ENCODE results near the gene MRTFB. TPM values are rescaled to one million over a fixed set of nuclear protein-coding genes. Genes with fewer than 3 reads are reported as not detected.

Gene MRTFB
- total and polyA plus RNA-seq, 9 donors: 7.2 to 45.6 (median 36.6) TPM

DNA sequence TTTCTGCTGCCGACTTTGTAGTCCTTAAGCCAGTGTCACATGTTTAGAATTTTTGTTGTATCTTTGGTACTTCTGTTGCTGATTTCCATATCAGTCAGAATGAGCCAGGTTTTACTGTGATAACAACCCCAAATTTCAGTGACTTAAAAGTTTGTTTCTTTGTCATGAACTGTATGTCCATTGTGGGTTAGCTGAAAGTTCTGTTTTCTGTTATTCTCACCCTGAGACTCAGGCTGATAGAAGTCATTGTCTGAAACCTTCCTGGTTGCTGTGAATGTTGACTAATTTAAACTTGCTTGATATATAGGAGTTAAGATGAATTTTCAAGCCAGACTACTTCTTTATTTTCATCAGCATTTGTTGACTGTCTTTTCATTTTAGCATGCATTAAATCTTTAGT is 68.8 kb downstream of the MRTFB start:
- Histone ChIP-seq H3K27ac (no peak overlapping the region), H3K36me3 (no peaks in the 10 kb centered on the region), H3K27me3 (no peaks in the 10 kb centered on the region), H3K9me3 (no peaks in the 10 kb centered on the region), H3K4me3 (no peak overlapping the region), H3K4me1 (ENCODE audit: insufficient read depth) (no peaks in the 10 kb centered on the region)
- WGBS, 3 donors: 95 to 98% (median 96%) methylated on average over 1 of the region's 1 CpG
- no peak for DNase-seq
- intact Hi-C loops (cut with DNase I): no loop called here
- TF ChIP-seq POLR2A (IDR thresholded peaks at IDR 0.05) (no peak), CTCF (IDR thresholded peaks at IDR 0.05) (no peak), EP300 (IDR thresholded peaks at IDR 0.05) (no peak)

DNA sequence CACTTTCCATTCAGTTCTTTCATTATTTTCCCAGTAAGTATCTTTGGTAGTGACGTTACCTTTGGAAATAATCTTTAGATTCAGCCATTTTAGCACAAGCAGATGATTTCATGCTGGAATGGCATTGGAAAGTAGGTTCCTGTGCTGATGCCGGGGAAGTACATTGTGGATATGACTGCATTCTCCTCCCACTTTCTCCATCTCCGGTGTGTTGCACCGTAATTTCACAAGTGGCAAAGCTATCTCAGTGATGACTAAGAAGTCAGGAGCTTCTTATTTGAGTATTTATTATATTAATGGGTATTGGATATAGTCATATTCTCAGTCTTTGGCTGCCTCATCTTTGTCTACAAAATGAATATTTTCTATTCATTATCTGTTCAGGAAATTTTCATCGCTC is 69.8 kb downstream of the MRTFB start:
- 85 to 89% (median 85%) methylated on average over 5 of the region's 5 CpGs for WGBS, 3 donors
- Histone ChIP-seq H3K36me3 (no peaks in the 10 kb centered on the region), H3K4me3 (no peak overlapping the region), H3K4me1 (ENCODE audit: insufficient read depth) (no peaks in the 10 kb centered on the region), H3K27me3 (no peaks in the 10 kb centered on the region), H3K27ac (no peak overlapping the region), H3K9me3 (no peaks in the 10 kb centered on the region)
- intact Hi-C loops (cut with DNase I): no loop called here
- no peak for DNase-seq
- TF ChIP-seq CTCF (IDR thresholded peaks at IDR 0.05): no peak
- TF ChIP-seq POLR2A (IDR thresholded peaks at IDR 0.05): no peak
- no peak for TF ChIP-seq EP300 (IDR thresholded peaks at IDR 0.05)

- intact Hi-C loops (cut with DNase I): no loop called here
- no peaks in the 10 kb centered on the region for H3K9me3 ChIP-seq
- H3K27me3 ChIP-seq: no peaks in the 10 kb centered on the region
- no peak for TF ChIP-seq POLR2A (IDR thresholded peaks at IDR 0.05)
- H3K4me1 ChIP-seq (ENCODE audit: insufficient read depth): peaks cover 3% of the 10 kb centered on the region
- no peak for DNase-seq
- H3K4me3 ChIP-seq: no peak overlapping the region
- no peaks in the 10 kb centered on the region for H3K36me3 ChIP-seq
- H3K27ac ChIP-seq: no peak overlapping the region
Observed at GRCh38 chr16:14146445-14146844, 75.3 kb downstream of the MRTFB start.

GRCh38 chr16:14148016-14148415 is 76.9 kb downstream of the MRTFB start:
- Histone ChIP-seq H3K27me3 (no peaks in the 10 kb centered on the region), H3K36me3 (no peaks in the 10 kb centered on the region), H3K4me3 (no peak overlapping the region), H3K27ac (no peak overlapping the region), H3K4me1 (ENCODE audit: insufficient read depth) (peaks cover 3% of the 10 kb centered on the region), H3K9me3 (no peaks in the 10 kb centered on the region)
- 93 to 100% (median 97%) methylated on average over 2 of the region's 2 CpGs for WGBS, 3 donors
- no peak for TF ChIP-seq CTCF (IDR thresholded peaks at IDR 0.05)
- no peak for TF ChIP-seq POLR2A (IDR thresholded peaks at IDR 0.05)
- no peak for DNase-seq
- intact Hi-C loops (cut with DNase I): no loop called here

- H3K36me3 ChIP-seq: no peaks in the 10 kb centered on the region
- no peak overlapping the region for H3K4me3 ChIP-seq
- peaks cover 3% of the 10 kb centered on the region for H3K4me1 ChIP-seq (ENCODE audit: insufficient read depth)
- intact Hi-C loops (cut with DNase I): no loop called here
- WGBS, 3 donors: 94 to 95% (median 94%) methylated on average over 8 of the region's 8 CpGs
- no peak overlapping the region for H3K27ac ChIP-seq
- DNase-seq: no peak
- H3K9me3 ChIP-seq: no peaks in the 10 kb centered on the region
- no peaks in the 10 kb centered on the region for H3K27me3 ChIP-seq
- TF ChIP-seq EP300 (IDR thresholded peaks at IDR 0.05) (no peak), POLR2A (IDR thresholded peaks at IDR 0.05) (no peak), CTCF (IDR thresholded peaks at IDR 0.05) (no peak)
Observed at GRCh38 chr16:14148569-14148968, 77.5 kb downstream of the MRTFB start.
